ENCODE measurements around the gene ID4.
A peak's percentile ranks its signal among the peaks of the same experiment; 100 is the strongest.

The ID4 gene

DNA sequence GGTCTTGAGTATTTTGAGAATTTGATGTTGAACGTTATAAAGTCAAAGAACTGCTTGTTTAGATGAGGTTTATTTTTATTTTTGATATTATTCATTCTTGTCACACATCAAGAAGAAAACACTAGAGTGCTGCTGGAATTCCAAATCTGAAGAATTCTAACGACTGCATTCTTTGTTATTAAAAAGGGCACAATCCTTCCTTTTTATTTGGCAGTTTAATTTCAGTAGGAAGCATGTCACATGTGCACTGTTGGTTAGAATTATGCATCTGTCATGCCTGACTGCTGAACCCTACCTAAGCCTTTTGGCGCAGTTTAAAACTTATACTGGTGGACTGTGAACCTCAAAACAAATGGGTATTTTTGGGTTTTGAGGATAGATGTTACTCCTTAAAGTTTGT lies 4.0 kb downstream of the ID4 start:
- TF ChIP-seq, protein P1, sequence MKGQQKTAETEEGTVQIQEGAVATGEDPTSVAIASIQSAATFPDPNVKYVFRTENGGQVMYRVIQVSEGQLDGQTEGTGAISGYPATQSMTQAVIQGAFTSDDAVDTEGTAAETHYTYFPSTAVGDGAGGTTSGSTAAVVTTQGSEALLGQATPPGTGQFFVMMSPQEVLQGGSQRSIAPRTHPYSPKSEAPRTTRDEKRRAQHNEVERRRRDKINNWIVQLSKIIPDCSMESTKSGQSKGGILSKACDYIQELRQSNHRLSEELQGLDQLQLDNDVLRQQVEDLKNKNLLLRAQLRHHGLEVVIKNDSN (IDR thresholded peaks at IDR 0.05), result 0 out of 2 replicates have a peak, but pooled peaks have one; percentile 17
- TF ChIP-seq RAD21 (IDR thresholded peaks at IDR 0.05; ENCODE audit: low read depth), result no peak

DNA sequence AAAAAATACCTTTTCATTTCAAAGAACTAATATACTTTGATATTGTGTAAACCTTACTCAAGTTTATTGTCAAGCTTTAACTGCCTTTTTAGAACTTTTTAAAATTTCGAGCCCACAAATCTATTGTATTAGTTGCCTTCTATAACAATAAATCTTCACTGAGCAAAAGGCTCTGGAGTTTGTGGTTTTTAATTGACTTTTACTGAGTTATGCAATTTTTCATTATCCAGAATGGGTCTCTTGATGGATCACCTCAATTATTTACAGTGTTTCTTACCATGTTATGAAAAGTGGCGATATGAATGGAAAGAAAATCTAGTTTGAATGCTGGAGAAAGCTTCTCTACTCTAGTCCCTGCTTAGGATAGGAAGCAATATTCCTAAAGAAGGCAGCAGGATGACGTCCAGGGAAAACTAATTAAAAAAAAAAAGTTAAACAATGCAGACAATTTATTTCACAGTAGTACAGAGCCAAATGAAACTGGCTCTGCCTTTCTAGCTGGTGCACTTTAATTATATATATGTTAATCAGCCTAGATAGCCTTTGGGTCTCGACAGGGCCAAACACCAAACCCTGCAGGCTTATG lies 5.0 kb downstream of the ID4 start:
- TF ChIP-seq EGR1 (IDR thresholded peaks at IDR 0.05) (no peak), FOXM1 (IDR thresholded peaks at IDR 0.05; ENCODE audit: borderline replicate concordance, low read depth) (no peak), CREB1 (IDR thresholded peaks at IDR 0.05; ENCODE audit: low read depth) (no peak), NFIC (IDR thresholded peaks at IDR 0.05) (no peak), ZBTB7A (IDR thresholded peaks at IDR 0.05; ENCODE audit: low read depth) (no peak), CEBPB (IDR thresholded peaks at IDR 0.05) (no peak), YY1 (IDR thresholded peaks at IDR 0.05; ENCODE audit: low read depth) (no peak), TEAD4 (IDR thresholded peaks at IDR 0.05) (no peak), TAF1 (IDR thresholded peaks at IDR 0.05; ENCODE audit: low read depth) (no peak), TCF12 (IDR thresholded peaks at IDR 0.05; ENCODE audit: low read depth) (no peak), RAD21 (IDR thresholded peaks at IDR 0.05; ENCODE audit: low read depth) (no peak), EP300 (IDR thresholded peaks at IDR 0.05; ENCODE audit: borderline replicate concordance) (no peak)
- TF ChIP-seq, protein P2, sequence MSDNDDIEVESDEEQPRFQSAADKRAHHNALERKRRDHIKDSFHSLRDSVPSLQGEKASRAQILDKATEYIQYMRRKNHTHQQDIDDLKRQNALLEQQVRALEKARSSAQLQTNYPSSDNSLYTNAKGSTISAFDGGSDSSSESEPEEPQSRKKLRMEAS (IDR thresholded peaks at IDR 0.05), result no peak
- TF ChIP-seq, protein P3, sequence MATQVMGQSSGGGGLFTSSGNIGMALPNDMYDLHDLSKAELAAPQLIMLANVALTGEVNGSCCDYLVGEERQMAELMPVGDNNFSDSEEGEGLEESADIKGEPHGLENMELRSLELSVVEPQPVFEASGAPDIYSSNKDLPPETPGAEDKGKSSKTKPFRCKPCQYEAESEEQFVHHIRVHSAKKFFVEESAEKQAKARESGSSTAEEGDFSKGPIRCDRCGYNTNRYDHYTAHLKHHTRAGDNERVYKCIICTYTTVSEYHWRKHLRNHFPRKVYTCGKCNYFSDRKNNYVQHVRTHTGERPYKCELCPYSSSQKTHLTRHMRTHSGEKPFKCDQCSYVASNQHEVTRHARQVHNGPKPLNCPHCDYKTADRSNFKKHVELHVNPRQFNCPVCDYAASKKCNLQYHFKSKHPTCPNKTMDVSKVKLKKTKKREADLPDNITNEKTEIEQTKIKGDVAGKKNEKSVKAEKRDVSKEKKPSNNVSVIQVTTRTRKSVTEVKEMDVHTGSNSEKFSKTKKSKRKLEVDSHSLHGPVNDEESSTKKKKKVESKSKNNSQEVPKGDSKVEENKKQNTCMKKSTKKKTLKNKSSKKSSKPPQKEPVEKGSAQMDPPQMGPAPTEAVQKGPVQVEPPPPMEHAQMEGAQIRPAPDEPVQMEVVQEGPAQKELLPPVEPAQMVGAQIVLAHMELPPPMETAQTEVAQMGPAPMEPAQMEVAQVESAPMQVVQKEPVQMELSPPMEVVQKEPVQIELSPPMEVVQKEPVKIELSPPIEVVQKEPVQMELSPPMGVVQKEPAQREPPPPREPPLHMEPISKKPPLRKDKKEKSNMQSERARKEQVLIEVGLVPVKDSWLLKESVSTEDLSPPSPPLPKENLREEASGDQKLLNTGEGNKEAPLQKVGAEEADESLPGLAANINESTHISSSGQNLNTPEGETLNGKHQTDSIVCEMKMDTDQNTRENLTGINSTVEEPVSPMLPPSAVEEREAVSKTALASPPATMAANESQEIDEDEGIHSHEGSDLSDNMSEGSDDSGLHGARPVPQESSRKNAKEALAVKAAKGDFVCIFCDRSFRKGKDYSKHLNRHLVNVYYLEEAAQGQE (IDR thresholded peaks at IDR 0.05; ENCODE audit: low read depth), result no peak
- TF ChIP-seq, protein P1 (IDR thresholded peaks at IDR 0.05), result no peak

DNA sequence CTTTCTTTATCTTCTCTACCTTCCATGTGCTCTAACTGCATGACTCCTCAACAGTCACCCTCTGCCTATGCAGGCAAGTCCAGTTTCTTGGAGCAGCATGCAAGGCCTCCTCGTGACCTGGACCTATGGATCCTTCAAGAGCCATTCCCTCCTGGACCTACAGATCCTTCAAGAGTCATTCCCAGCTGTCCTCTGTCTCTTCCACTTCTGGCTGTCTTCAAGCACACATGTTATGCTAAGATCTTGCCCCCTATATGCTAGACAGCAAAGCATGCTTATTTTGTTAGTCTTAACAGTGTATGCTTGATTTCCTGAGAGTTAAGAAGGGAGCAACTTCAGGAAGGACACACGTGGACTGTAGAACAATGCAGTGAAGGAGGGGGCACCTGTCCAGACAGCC lies 7.5 kb downstream of the ID4 start:
- no peak for TF ChIP-seq ZBTB7A (IDR thresholded peaks at IDR 0.05; ENCODE audit: low read depth)
- no peak for TF ChIP-seq YY1 (IDR thresholded peaks at IDR 0.05; ENCODE audit: low read depth)
- no peak for TF ChIP-seq CREB1 (IDR thresholded peaks at IDR 0.05; ENCODE audit: low read depth)
- no peak for TF ChIP-seq EGR1 (IDR thresholded peaks at IDR 0.05)
- TF ChIP-seq FOXM1 (IDR thresholded peaks at IDR 0.05; ENCODE audit: borderline replicate concordance, low read depth), result no peak
- TF ChIP-seq NFIC (IDR thresholded peaks at IDR 0.05), result no peak
- TF ChIP-seq, protein P2 (IDR thresholded peaks at IDR 0.05), result no peak
- TF ChIP-seq, protein P3 (IDR thresholded peaks at IDR 0.05; ENCODE audit: low read depth), result no peak
- TF ChIP-seq, protein P1 (IDR thresholded peaks at IDR 0.05), result no peak
- no peak for TF ChIP-seq CEBPB (IDR thresholded peaks at IDR 0.05)
- TF ChIP-seq TAF1 (IDR thresholded peaks at IDR 0.05; ENCODE audit: low read depth), result no peak
- no peak for TF ChIP-seq EP300 (IDR thresholded peaks at IDR 0.05; ENCODE audit: borderline replicate concordance)
- TF ChIP-seq RAD21 (IDR thresholded peaks at IDR 0.05; ENCODE audit: low read depth), result no peak
- no peak for TF ChIP-seq TEAD4 (IDR thresholded peaks at IDR 0.05)
- no peak for TF ChIP-seq TCF12 (IDR thresholded peaks at IDR 0.05; ENCODE audit: low read depth)

DNA sequence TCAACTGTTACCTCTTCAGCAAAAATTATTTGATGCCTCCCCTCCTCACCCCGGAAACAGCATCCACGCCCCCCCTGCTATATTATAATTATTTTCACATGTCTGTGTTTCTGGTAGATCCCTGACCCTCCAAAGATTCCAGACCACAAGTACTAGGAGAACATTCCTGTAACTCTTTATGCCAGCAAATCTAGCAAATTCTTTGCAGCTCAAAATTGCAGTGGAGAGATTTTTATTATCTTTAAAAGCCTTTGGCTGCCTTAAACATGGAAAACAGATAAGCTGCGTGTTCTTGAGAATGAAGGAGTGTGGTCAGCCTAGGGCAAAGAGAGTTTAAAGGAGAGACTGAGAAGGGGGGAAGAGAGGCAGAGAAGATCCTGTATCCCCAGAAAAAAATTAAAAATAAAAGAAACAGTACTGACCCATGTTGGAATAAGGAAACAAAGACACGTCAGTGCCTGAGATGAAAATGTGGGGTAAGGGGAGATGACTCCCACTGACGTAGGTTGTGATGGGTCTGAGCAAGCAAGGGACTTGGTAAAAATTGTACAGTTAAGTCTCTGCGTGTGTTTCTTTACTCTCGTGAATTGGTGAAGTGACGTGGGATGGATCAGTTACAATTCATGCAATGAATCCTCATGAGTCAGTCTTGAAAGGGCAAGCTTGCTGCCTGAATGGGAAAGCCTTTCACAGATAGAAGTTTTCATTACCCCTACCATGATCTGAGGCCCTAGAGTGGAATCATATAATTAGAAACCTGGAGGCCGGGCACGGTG lies 8.3 kb downstream of the ID4 start:
- TF ChIP-seq TEAD4 (IDR thresholded peaks at IDR 0.05), result no peak
- TF ChIP-seq CEBPB (IDR thresholded peaks at IDR 0.05), result no peak
- TF ChIP-seq, protein P3 (IDR thresholded peaks at IDR 0.05; ENCODE audit: low read depth), result no peak
- no peak for TF ChIP-seq CREB1 (IDR thresholded peaks at IDR 0.05; ENCODE audit: low read depth)
- no peak for TF ChIP-seq YY1 (IDR thresholded peaks at IDR 0.05; ENCODE audit: low read depth)
- TF ChIP-seq EP300 (IDR thresholded peaks at IDR 0.05; ENCODE audit: borderline replicate concordance), result no peak
- TF ChIP-seq RAD21 (IDR thresholded peaks at IDR 0.05; ENCODE audit: low read depth), result no peak
- no peak for TF ChIP-seq TCF12 (IDR thresholded peaks at IDR 0.05; ENCODE audit: low read depth)
- TF ChIP-seq NFIC (IDR thresholded peaks at IDR 0.05), result no peak
- TF ChIP-seq FOXM1 (IDR thresholded peaks at IDR 0.05; ENCODE audit: borderline replicate concordance, low read depth), result no peak

Data from Ishikawa (cell line).